T-helper 22 cell (primary cell): ENCODE results near the gene PCSK4.
A peak's percentile ranks its signal among the peaks of the same experiment; 100 is the strongest.

Source experiments
- DNase-seq: peaks from one replicate; pipeline ENCODE4 v3.0.0-alpha.2; 2020; ENCODE audit warnings: low read depth

Gene PCSK4

DNA sequence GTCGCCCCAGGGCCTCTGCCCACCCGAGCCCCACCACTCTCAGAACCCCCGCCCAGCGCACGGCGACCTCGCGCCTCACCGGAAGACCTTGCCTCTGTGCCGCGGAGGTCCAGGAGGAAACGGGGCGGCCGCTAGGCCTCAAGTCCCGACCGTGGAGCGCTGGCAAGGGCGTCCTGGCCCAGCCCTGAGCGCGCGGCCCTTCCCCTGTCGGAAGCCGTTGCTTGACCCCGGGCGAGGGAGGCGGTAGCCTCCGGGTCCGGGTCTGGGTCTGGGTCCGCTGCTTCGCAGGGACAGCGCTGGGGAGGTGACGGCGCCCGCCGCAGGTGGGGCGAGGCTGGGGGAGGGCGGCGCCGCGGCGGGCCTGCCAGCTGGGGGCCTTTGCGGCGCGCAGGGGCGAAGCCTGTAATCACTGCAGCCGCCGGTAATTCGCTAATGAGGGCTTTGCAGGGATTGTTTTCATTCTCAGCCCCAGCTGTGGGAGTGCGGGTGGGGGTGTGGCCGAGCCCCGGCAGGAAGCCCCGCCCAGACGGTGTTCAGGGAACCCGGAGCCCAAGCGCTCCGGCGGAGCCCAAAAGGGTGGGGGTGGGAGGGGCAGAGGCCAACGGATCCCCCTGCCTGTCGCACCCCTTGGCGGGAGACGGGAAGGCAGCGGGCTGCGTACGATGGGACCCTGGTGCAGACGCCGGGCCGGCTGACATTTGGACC is 19.7 kb downstream of the PCSK4 start:
- DNase-seq: peak; percentile 52

DNA sequence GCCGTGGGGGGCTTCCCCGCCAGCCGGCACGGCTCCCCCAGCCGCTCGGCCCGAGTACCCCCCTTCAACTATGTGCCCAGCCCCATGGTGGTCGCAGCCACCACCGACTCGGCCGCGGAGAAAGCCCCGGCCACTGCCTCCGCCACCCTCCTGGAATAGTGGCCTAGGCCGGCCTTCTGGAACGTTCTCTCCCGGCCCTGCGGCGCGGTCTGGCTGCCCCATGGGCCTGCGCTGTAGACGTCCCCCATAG is 20.2 kb downstream of the PCSK4 start:
- DNase-seq: no peak

DNA sequence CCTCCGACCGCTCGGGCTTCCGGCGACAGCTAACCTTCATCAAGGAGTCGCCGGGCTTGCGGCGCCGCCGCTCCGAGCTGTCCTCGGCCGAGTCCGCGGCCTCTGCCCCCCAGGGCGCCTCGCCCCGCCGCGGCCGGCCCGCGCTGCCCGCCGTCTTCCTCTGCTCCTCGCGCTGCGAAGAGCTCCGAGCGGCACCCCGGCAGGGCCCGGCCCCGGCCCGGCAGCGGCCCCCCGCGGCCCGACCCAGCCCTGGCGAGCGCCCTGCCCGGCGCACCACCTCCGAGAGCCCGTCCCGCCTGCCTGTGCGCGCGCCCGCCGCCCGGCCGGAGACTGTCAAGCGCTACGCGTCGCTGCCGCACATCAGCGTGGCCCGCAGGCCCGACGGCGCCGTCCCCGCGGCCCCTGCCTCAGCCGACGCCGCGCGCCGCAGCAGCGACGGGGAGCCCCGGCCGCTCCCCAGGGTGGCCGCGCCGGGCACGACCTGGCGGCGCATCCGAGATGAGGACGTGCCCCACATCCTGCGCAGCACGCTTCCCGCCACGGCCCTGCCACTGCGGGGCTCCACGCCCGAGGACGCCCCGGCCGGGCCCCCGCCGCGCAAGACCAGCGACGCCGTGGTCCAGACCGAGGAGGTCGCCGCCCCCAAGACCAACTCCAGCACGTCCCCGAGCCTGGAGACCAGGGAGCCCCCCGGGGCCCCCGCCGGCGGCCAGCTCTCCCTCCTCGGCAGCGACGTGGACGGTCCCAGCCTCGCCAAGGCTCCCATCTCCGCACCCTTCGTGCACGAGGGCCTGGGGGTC is 20.7 kb downstream of the PCSK4 start:
- DNase-seq: no peak

DNA sequence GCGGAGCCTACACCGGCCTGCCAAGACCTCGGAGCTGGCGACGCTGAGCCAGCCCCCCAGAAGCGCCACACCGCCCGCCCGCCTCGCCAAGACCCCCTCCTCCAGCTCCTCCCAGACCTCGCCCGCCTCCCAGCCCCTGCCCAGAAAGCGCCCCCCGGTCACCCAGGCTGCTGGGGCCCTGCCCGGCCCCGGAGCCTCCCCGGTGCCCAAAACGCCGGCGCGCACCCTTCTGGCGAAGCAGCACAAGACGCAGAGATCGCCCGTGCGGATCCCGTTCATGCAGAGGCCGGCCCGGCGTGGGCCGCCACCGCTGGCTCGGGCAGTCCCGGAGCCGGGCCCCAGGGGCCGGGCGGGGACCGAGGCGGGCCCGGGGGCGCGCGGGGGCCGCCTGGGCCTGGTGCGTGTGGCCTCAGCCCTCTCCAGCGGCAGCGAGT is 21.3 kb downstream of the PCSK4 start:
- DNase-seq: no peak

DNA sequence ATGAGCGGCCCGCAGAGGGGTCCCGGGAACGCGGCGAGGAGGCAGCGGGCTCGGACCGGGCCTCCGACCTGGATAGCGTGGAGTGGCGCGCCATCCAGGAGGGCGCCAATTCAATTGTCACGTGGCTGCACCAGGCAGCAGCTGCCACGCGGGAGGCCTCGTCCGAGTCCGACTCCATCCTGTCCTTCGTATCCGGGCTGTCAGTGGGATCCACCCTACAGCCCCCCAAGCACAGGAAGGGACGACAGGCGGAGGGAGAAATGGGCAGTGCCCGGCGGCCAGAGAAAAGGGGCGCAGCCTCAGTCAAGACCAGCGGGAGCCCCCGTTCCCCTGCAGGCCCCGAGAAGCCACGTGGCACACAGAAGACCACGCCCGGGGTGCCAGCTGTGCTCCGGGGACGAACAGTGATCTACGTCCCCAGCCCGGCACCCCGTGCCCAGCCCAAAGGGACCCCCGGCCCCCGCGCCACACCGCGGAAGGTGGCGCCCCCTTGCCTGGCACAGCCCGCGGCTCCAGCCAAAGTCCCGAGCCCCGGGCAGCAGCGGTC is 21.8 kb downstream of the PCSK4 start:
- DNase-seq: no peak

DNA sequence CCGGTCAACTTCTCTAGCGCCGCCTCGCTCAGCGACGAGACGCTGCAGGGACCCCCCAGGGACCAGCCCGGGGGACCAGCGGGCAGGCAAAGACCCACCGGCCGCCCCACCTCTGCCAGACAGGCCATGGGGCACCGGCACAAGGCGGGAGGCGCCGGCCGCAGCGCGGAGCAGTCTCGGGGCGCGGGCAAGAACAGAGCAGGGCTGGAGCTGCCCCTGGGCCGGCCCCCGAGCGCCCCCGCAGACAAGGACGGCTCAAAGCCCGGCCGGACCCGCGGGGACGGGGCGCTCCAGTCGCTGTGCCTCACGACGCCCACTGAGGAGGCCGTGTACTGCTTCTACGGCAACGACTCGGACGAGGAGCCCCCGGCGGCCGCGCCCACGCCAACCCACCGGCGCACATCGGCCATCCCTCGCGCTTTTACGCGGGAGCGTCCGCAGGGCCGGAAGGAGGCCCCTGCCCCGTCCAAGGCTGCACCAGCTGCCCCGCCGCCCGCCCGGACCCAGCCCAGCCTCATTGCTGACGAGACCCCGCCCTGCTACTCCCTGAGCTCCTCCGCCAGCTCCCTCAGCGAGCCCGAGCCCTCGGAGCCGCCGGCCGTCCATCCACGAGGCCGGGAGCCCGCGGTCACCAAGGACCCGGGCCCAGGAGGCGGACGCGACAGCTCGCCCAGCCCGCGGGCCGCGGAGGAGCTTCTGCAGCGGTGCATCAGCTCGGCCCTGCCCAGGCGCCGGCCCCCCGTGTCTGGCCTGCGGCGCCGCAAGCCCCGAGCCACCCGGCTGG is 22.5 kb downstream of the PCSK4 start:
- no peak for DNase-seq

DNA sequence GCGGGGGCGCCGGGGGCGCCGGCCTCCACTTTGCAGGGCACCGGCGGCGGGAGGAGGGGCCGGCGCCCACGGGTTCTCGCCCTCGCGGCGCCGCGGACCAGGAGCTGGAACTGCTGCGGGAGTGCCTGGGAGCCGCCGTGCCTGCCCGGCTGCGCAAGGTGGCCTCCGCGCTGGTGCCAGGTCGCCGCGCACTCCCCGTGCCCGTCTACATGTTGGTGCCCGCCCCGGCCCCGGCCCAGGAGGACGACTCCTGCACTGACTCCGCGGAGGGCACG is 23.0 kb downstream of the PCSK4 start:
- DNase-seq: no peak

DNA sequence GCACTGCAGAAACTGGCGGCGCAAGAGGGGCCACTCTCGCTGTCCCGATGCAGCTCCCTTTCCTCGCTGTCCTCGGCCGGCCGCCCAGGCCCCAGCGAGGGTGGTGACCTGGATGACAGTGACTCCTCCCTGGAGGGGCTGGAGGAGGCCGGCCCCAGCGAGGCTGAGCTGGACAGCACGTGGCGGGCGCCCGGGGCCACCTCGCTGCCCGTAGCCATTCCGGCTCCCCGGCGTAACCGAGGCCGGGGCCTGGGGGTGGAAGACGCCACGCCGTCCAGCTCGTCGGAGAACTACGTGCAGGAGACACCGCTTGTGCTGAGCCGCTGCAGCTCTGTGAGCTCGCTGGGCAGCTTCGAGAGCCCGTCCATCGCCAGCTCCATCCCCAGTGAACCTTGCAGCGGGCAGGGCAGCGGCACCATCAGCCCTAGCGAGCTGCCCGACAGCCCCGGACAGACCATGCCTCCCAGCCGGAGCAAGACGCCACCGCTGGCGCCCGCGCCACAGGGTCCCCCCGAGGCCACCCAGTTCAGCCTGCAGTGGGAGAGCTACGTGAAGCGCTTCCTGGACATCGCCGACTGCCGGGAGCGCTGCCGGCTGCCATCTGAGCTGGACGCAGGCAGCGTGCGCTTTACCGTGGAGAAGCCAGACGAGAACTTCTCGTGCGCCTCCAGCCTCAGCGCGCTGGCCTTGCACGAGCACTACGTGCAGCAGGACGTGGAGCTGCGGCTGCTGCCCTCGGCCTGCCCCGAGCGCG is 23.5 kb downstream of the PCSK4 start:
- no peak for DNase-seq

DNA sequence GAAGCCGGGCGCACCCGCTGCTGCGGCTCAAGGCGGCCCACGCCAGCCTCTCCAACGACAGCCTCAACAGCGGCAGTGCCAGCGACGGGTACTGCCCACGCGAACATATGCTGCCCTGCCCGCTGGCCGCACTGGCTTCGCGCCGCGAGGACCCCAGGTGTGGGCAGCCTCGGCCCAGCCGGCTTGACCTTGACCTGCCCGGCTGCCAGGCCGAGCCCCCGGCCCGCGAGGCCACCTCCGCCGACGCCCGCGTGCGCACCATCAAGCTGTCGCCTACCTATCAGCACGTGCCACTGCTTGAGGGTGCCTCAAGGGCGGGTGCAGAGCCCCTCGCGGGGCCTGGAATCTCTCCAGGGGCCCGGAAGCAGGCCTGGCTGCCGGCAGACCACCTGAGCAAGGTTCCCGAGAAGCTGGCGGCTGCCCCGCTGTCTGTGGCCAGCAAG is 24.1 kb downstream of the PCSK4 start:
- DNase-seq: no peak

DNA sequence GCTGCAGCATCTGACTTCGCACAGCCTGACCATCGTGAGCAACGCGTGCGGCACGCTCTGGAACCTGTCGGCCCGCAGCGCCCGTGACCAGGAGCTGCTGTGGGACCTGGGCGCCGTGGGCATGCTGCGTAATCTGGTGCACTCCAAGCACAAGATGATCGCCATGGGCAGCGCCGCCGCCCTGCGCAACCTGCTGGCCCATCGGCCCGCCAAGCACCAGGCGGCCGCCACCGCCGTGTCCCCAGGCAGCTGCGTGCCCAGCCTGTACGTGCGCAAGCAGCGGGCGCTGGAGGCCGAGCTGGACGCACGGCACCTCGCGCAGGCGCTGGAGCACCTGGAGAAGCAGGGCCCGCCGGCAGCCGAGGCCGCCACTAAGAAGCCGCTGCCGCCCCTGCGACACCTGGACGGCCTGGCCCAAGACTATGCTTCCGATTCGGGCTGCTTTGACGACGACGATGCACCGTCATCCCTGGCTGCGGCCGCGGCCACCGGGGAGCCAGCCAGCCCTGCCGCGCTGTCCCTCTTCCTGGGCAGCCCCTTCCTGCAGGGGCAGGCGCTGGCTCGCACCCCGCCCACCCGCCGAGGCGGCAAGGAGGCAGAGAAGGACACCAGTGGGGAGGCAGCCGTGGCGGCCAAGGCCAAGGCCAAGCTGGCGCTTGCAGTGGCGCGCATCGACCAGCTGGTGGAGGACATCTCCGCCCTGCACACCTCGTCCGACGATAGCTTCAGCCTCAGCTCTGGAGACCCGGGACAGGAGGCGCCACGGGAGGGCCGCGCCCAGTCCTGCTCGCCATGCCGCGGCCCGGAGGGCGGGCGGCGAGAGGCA is 24.7 kb downstream of the PCSK4 start:
- no peak for DNase-seq

DNA sequence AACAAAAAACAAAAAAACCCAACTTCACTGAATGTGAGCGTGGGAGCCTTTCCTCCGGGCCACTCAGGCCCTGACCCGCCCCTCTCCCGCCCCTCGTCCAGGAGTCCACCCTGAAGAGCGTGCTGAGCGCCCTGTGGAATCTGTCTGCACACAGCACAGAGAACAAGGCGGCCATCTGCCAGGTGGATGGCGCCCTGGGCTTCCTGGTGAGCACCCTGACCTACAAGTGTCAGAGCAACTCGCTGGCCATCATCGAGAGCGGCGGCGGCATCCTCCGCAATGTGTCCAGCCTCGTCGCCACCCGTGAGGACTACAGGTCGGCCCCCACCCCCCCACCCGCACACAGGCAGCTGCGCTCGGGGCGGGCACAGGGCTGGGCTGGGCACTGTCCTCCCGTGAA is 28.3 kb downstream of the PCSK4 start:
- no peak for DNase-seq

DNA sequence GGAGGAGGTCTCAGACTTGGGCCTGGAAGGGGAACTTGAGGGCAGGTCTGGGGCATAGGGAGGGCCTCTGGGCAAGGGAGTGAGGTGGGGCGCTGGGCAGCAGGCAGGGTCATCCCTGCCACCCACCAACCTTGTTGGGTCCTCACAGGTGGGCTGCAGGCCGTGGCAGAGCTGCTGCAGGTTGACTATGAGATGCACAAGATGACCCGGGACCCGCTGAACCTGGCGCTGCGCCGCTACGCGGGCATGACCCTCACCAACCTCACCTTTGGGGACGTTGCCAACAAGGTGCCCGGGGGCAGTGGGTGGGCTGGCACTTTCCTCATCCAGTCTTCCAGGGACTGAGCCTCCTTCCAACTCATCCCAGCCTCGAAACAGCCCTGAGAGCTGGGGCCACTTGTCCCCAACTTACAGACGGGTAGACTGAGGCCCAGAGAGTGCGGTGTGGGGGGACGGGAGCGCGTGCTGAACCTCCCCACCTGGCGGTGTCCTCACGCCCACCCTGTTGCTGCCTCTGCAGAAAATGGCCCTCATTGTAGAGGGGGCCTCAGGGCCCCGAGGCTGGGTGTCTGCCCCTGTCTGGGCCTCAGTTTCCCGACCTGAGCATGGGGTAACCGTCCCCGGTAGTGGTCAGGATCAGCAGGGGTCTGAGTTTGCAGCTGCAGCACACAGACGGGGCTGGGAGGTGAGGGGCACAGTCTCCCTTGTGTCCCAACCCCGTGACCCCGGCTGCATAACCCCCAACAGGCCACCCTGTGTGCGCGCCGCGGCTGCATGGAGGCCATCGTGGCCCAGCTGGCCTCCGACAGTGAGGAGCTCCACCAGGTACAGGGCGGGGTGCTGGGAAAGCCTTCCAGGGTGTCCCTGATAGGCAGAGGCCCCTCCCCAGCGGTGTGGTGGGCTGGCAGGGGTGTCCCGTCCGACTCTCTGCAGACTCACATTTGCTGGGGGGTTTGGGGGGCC is 29.8 kb downstream of the PCSK4 start:
- DNase-seq: no peak

DNA sequence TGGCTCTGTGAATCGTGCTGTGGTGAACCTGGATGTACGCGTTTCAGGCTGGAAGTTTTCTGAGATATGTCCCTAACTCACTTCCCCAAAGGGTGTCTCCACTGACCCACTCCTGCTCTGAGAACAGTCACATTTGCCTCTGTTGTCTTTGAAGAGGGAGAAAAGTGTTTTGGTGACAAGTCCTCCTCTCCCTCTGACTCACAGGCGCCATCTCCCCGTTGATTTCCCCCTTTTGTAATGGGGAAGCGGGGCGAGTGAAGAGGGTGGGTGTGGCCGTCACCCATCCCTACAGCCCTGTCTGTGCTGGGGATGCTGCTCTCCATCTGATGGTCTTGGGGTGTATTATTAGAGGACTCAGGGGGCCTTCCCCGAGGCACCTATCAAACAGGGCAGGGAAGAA is 30.7 kb downstream of the PCSK4 start:
- no peak for DNase-seq

DNA sequence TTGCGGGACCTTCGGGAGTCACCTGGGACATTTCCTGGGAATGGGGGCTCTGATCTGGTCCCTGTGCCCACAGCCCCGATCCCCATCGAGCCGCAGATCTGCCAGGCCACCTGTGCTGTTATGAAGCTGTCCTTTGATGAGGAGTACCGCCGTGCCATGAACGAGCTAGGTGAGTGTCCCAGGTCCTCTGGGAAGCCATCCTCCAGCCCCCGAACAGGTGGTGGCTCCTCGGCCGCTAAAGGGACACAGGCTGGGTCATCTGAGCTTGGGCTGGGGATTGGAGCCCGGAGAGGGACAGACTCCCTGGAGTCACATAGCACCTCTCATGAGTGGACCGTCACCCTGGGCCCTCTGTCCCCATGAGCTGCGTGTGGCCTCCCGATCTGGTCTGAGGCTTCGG is 32.3 kb downstream of the PCSK4 start:
- DNase-seq: no peak

DNA sequence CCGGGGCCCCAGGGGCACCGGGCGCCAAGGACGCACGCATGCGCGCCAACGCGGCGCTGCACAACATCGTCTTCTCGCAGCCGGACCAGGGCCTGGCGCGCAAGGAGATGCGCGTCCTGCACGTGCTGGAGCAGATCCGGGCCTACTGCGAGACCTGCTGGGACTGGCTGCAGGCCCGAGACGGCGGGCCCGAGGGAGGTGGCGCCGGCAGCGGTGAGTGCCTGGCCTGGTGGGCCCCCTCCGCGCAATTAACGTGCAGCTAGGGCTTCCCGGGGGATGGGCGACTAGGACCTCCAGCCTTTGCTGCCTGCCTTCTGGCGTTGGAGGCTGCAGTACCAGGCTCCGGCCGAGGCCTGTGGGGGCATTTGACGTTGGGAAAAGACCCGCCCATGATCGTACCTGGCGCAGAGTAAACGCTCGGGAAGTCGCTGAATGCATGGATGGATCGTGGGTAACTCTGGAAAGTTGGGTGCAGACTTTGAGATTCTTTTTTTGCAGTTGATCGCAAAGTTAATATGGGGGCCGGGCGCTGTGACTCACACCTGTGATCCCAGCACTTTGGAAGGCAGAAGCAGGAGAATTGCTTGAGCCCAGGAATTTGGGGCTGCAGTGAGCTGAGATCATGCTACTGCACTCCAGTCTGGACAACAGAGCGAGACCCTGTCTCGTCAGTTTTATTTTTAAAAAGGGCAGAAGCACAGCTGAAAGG is 33.0 kb downstream of the PCSK4 start:
- DNase-seq: no peak

DNA sequence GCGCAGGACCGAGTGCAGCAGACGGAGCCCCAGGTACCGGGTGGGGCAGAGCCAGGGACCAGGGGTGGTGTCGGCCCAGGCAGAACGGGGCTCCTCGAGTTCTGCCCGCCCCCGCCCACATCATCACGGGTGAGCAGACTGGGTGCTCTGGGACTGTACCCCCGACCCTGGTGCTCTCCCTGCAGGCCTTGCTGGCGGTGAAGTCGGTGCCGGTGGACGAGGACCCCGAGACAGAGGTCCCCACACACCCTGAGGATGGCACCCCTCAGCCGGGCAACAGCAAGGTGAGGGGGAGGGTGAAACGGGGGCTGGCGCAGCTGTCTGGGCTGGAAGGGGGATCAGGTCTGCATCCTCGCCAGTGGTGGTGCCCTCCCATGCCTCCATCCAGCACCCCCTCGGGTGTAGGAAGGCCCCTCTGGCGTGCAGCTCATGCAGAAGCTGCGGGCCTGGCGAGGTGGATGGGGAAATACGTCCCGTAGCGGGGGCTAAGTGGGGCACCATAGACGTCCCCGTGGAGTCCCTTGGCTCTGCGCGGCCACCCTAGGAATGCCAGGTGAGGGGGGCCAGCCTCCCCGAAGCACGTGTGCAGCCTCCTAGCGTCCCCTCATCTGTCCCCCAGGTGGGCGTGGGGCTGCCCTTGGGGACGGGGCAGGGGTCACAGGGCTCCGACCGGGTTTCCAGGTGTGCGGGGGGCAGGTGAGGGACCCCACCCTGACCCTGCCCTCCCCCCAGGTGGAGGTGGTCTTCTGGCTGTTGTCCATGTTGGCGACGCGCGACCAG is 33.8 kb downstream of the PCSK4 start:
- no peak for DNase-seq

DNA sequence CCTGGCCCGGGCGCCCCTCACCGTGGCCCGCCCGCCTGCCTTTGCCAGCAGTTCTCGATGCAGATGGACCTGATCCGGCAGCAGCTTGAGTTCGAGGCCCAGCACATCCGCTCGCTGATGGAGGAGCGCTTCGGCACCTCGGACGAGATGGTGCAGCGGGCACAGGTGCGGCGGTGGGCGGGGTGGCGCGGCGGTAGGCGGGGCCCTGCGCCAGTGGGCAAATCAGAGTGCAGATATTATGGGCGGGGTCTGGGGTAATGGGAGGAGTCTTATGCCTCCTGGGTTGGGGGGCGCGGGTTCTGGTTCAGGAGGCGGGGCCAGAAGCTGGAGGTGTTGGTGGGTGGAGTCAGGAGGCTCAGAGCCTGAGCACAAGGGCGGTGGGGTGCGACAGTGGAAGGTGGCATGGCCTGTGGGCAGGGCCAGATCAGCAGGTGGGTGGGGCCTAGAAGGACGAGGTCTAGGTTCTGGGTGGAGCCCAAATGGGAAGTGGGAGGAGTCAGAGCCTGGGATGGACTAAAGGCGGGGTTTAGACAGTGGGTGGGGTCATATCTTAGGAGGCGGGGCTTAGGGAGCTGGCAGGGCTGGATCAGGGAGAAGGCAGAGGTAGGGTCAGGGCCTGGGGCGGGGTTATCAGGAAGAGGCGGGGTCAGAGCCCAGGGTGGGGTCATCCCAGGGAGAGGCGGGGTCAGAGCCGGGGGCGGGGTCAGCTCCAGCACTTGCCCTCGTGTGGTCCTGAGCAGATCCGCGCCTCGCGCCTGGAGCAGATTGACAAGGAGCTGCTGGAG is 34.6 kb downstream of the PCSK4 start:
- DNase-seq: peak; percentile 39

DNA sequence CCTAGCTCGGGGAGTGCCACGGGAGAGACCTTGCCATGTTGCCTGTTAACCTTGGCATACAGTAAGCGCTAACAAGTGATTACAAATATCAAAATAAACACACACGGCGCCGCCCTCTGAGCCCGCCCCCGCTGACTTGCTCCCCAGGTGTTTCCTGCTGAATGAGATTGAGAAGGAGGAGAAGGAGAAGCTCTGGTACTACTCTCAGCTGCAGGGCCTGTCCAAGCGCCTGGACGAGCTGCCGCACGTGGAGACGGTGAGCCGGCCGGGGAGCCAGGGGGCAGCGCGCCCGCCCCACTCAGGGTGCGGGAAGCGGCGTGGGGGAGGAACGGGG is 35.2 kb downstream of the PCSK4 start:
- DNase-seq: no peak
